Uterus (tissue), 4 donors: Measurements from ENCODE around the gene RAD51B. TPM values are rescaled to one million over a fixed set of nuclear protein-coding genes. Genes with fewer than 3 reads are reported as not detected.
A peak's percentile ranks its signal among the peaks of the same experiment; 100 is the strongest.

Source experiments
- DNase-seq, 2 donors: peaks; one replicate each; pipeline ENCODE4 v3.0.0-alpha.2; 2019 to 2020
- H3K27ac ChIP-seq, 2 donors: fragments of 200-600 bp; sonication (generic); 1 replicate in 1 of 2; 2 replicates in 1 of 2; pipeline ENCODE4 v1.5.1; 2016 to 2018
- H3K27me3 ChIP-seq, 2 donors: fragments of 200-600 bp; sonication (generic); one replicate each; pipeline ENCODE4 v1.5.1; 2018 to 2019; ENCODE audit warnings: control low read depth in 1 of 2
- H3K36me3 ChIP-seq, 2 donors: fragments of 200-600 bp; sonication (generic); one replicate each; pipeline ENCODE4 v1.5.1; 2019; ENCODE audit warnings: control low read depth in 1 of 2
- H3K4me1 ChIP-seq, 2 donors: fragments of 200-600 bp; sonication (generic); one replicate each; pipeline ENCODE4 v1.5.1; 2018 to 2019; ENCODE audit warnings: control low read depth in 1 of 2
- H3K4me3 ChIP-seq, 2 donors: fragments of 200-600 bp; sonication (generic); 1 replicate in 1 of 2; 2 replicates in 1 of 2; pipeline ENCODE4 v1.5.1; 2018 to 2019; ENCODE audit warnings: mild to moderate bottlenecking in 1 of 2
- H3K9me3 ChIP-seq, 2 donors: fragments of 200-600 bp; sonication (generic); one replicate each; pipeline ENCODE4 v1.5.1; 2019; ENCODE audit warnings: control low read depth in 1 of 2
- CTCF ChIP-seq, 4 experiments: fragments of 200-600 bp in 2 of 4; fragments of 450-650 bp in 2 of 4; sonication (generic) in 2 of 4; IDR thresholded peaks; one replicate each; pipeline ENCODE4 v1.5.1; 2016 to 2019; ENCODE audit warnings: antibody characterized with exemption in 4 of 4, mild to moderate bottlenecking in 2 of 4, moderate library complexity in 1 of 4
- POLR2A ChIP-seq, 2 donors: fragments of 450-650 bp; IDR thresholded peaks; one replicate each; pipeline ENCODE4 v1.6.1; 2016; ENCODE audit warnings: antibody characterized with exemption in 2 of 2, mild to moderate bottlenecking in 1 of 2, moderate library complexity in 1 of 2
- intact Hi-C: fragments of 100-400 bp; cut with DNase I; formaldehyde crosslinking; loops from one replicate; pipeline ENCODE4 v1.15.1; 2023; ENCODE audit warnings: low total_unique reads
- total RNA-seq, 4 donors: library from RNA; depleted of rRNA in 3 of 4; stranded (reverse); fragments of >200 nt in 3 of 4; gene quantifications; one replicate each; pipeline versions ENCODE4 v1.1.0 to v1.2.4, GENCODE V29; 2014 to 2023
- donor health status: DM: yes; HTN: yes; CAD: no.

Gene RAD51B
- total RNA-seq, 4 donors from 2014 or later, result 29.5 to 100.0 (median 70.3) TPM

GRCh38 chr14:68157971-68158371, 338.4 kb downstream of the RAD51B start:
- Histone ChIP-seq H3K27me3 (no peaks in the 10 kb centered on the region), H3K9me3 (no peaks in the 10 kb centered on the region), H3K4me1 (peaks cover 0 to 9% of the 10 kb centered on the region in 2 donors), H3K27ac (peak overlapping the region; percentile 58 to 86), H3K36me3 (no peaks in the 10 kb centered on the region), H3K4me3 (no peak overlapping the region)
- intact Hi-C loops, result no loop called here
- TF ChIP-seq CTCF (IDR thresholded peaks at IDR 0.05) (no peak), POLR2A (IDR thresholded peaks at IDR 0.05) (no peak)
- DNase-seq, result no peak

- Histone ChIP-seq H3K4me3 (no peak overlapping the region), H3K9me3 (no peaks in the 10 kb centered on the region), H3K27ac (peak overlapping the region; percentile 58 to 86), H3K4me1 (peaks cover 0 to 13% of the 10 kb centered on the region in 2 donors), H3K36me3 (no peaks in the 10 kb centered on the region), H3K27me3 (no peaks in the 10 kb centered on the region)
- DNase-seq, result no peak
- no peak for TF ChIP-seq CTCF (IDR thresholded peaks at IDR 0.05)
- no peak for TF ChIP-seq POLR2A (IDR thresholded peaks at IDR 0.05)
- intact Hi-C loops, result no loop called here
These were observed 339.1 kb downstream of the RAD51B start for GRCh38 chr14:68158640-68159039.

GRCh38 chr14:68159701-68160633, 340.4 kb downstream of the RAD51B start:
- intact Hi-C loops, result no loop called here
- peak overlapping the region; percentile 7 to 86 for H3K27ac ChIP-seq
- no peaks in the 10 kb centered on the region for H3K9me3 ChIP-seq

GRCh38 chr14:68160779-68161546, 341.4 kb downstream of the RAD51B start:
- Histone ChIP-seq H3K4me3 (no peak overlapping the region), H3K27me3 (no peaks in the 10 kb centered on the region), H3K9me3 (no peaks in the 10 kb centered on the region), H3K4me1 (peaks cover 0 to 13% of the 10 kb centered on the region in 2 donors), H3K27ac (peak overlapping the region; percentile 42 to 86), H3K36me3 (no peaks in the 10 kb centered on the region)
- intact Hi-C loops, result no loop called here
- TF ChIP-seq CTCF (IDR thresholded peaks at IDR 0.05) (no peak), POLR2A (IDR thresholded peaks at IDR 0.05) (no peak)
- DNase-seq, result no peak

More at GRCh38 chr14:68159701-68160633, 340.4 kb downstream of the RAD51B start:
- Histone ChIP-seq H3K4me3 (no peak overlapping the region), H3K36me3 (no peaks in the 10 kb centered on the region), H3K27me3 (no peaks in the 10 kb centered on the region), H3K4me1 (peaks cover 0 to 13% of the 10 kb centered on the region in 2 donors)
- DNase-seq, result no peak
- TF ChIP-seq POLR2A (IDR thresholded peaks at IDR 0.05) (no peak), CTCF (IDR thresholded peaks at IDR 0.05) (no peak)
